MCF 10A (cell line): ENCODE results near the gene LTBP2. TPM values are rescaled to one million over a fixed set of nuclear protein-coding genes. Genes with fewer than 3 reads are reported as not detected.
A peak's percentile ranks its signal among the peaks of the same experiment; 100 is the strongest.

Experiments
- BruUV-seq: library from RNA; stranded (reverse); fragments of 400-500 nt; replicated peaks from 2 replicates; lab custom pipeline; 2021; lab: Mats Ljungman, UMichigan
- CTCF ChIA-PET: fragments of 300-600 bp; sonication (Branson Sonifier 250); formaldehyde crosslinking; extraction: SDS; loops from one replicate; lab custom pipeline; 2021; ENCODE audit warnings: antibody characterized with exemption, inconsistent platforms; lab: Yijun Ruan, JAX
- POLR2A ChIA-PET: fragments of 300-600, 350-650 bp; sonication (Branson Sonifier 250); formaldehyde crosslinking; extraction: SDS; loops from one replicate; lab custom pipeline; 2020; ENCODE audit warnings: antibody characterized with exemption, inconsistent platforms; lab: Yijun Ruan, JAX
- DNase-seq: peaks from one replicate; pipeline ENCODE4 v3.0.0-alpha.2; 2018; ENCODE audit not compliant: unreplicated experiment
- H3K27ac Mint-ChIP-seq: one replicate; pipeline ENCODE4 v1.8.0; 2022; ENCODE audit warnings: mild to moderate bottlenecking, low read depth, mixed read lengths; ENCODE audit not compliant: unreplicated experiment
- H3K27me3 Mint-ChIP-seq: one replicate; pipeline ENCODE4 v1.8.0; 2022; ENCODE audit warnings: mixed read lengths; ENCODE audit not compliant: insufficient read depth, unreplicated experiment
- H3K36me3 Mint-ChIP-seq: one replicate; pipeline ENCODE4 v1.8.0; 2022; ENCODE audit warnings: mild to moderate bottlenecking, moderate library complexity, mixed read lengths; ENCODE audit not compliant: insufficient read depth, unreplicated experiment
- H3K4me1 Mint-ChIP-seq: one replicate; pipeline ENCODE4 v1.8.0; 2022; ENCODE audit warnings: mixed read lengths; ENCODE audit not compliant: insufficient read depth, unreplicated experiment
- H3K4me3 Mint-ChIP-seq: one replicate; pipeline ENCODE4 v1.8.0; 2022; ENCODE audit warnings: mild to moderate bottlenecking, moderate library complexity, mixed read lengths; ENCODE audit not compliant: unreplicated experiment
- H3K9me3 Mint-ChIP-seq: one replicate; pipeline ENCODE4 v1.8.0; 2022; ENCODE audit warnings: mixed read lengths; ENCODE audit not compliant: unreplicated experiment
- CTCF ChIP-seq: fragments of 200-600 bp; IDR thresholded peaks from one replicate; pipeline ENCODE4 v1.8.0; 2022; ENCODE audit warnings: antibody characterized with exemption, mild to moderate bottlenecking; ENCODE audit not compliant: unreplicated experiment
- intact Hi-C: fragments of 100-400 bp; cut with micrococcal nuclease; formaldehyde crosslinking; loops from 2 replicates; pipeline ENCODE4 v1.14.1; 2022
- total RNA-seq: library from RNA; stranded (reverse); gene quantifications from 2 replicates; pipeline ENCODE4 v1.2.3, GENCODE V29; 2022

The LTBP2 gene
- total RNA-seq, 1 experiment from 2014 or later = 16.8 TPM

GRCh38 chr14:74599946-74600345 is 12.1 kb downstream of the LTBP2 start:
- H3K36me3 Mint-ChIP-seq = peaks cover 10% of the 10 kb centered on the region
- peaks cover 7% of the 10 kb centered on the region for H3K4me1 Mint-ChIP-seq
- H3K27ac Mint-ChIP-seq = no peak overlapping the region
- no peak overlapping the region for H3K4me3 Mint-ChIP-seq
- POLR2A ChIA-PET = no interaction called here
- H3K27me3 Mint-ChIP-seq = no peaks in the 10 kb centered on the region
- no peak for DNase-seq
- no peak for TF ChIP-seq CTCF
- no TSS peak for BruUV-seq
- intact Hi-C loops = loop anchor here (10.0 kb wide), 1 partner anchor 235 kb away; no protein-coding TSS in a partner anchor
- CTCF ChIA-PET = interaction anchor here (0.5 to 1.6 kb wide), 3 partner anchors 9 to 19 kb away, joined by 3 to 4 read pairs (median 4); no protein-coding TSS in a partner anchor
- H3K9me3 Mint-ChIP-seq = no peaks in the 10 kb centered on the region

GRCh38 chr14:74599321-74599761 is 12.7 kb downstream of the LTBP2 start:
- intact Hi-C loops = no loop called here
- ChIA-PET POLR2A (no interaction called here), CTCF (interaction anchor here (0.5 to 2.1 kb wide), 3 partner anchors 10 to 106 kb away, joined by 3 to 11 read pairs (median 3); partner anchors contain the start of gene ISCA2)
- H3K36me3 Mint-ChIP-seq = peaks cover 10% of the 10 kb centered on the region
- no peak for TF ChIP-seq CTCF
- no TSS peak for BruUV-seq
- H3K9me3 Mint-ChIP-seq = no peaks in the 10 kb centered on the region
- H3K27me3 Mint-ChIP-seq = no peaks in the 10 kb centered on the region
- no peak overlapping the region for H3K4me3 Mint-ChIP-seq
- no peak for DNase-seq
- H3K27ac Mint-ChIP-seq = peak overlapping the region; percentile 49
- peaks cover 7% of the 10 kb centered on the region for H3K4me1 Mint-ChIP-seq

DNA sequence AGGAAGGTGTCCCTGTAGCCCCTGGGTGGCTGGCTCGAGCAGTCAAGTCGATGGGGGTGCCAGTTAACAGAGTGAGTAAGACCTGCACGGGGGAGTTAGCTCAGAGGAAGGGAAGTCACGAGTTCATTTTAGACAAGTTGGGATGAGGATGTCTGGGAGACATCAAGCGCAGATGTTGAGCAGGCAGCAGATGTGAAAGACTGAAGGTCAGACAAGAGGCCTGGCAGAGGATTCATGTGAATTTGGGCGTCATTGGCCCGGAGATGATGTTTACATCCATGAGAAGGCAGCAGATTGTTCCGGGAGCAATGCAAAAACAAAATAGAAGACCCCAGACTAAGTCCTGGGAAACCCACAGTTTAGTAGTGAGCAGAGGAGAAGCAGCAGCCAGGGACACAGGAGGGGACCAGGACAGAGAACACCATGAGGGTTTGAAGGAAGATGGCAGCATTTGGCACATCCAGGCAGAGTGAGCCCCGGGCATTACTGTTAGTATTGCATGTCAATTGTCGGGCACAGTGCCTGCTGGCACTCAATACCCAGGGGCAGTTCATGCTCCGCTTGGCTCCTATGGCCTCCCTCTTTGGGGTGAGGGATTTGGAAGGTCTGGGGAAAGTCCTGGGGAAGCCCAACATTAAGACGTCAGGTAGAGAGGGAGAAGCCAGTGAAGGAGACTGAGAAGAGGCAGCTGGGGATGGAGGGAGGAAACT is 15.1 kb downstream of the LTBP2 start:
- no TSS peak for BruUV-seq
- no peak for DNase-seq
- H3K4me1 Mint-ChIP-seq = peaks cover 7% of the 10 kb centered on the region
- ChIA-PET POLR2A (interaction anchor here (1.2 kb wide), 1 partner anchor 12 kb away, joined by 4 read pairs; no protein-coding TSS in a partner anchor), CTCF (interaction anchor here (1.0 kb wide), 1 partner anchor 24 kb away, joined by 3 read pairs; no protein-coding TSS in a partner anchor)
- H3K36me3 Mint-ChIP-seq = peaks cover 10% of the 10 kb centered on the region
- intact Hi-C loops = no loop called here
- H3K27me3 Mint-ChIP-seq = no peaks in the 10 kb centered on the region
- no peaks in the 10 kb centered on the region for H3K9me3 Mint-ChIP-seq
- no peak for TF ChIP-seq CTCF
- H3K27ac Mint-ChIP-seq = no peak overlapping the region
- no peak overlapping the region for H3K4me3 Mint-ChIP-seq

GRCh38 chr14:74595006-74595735 is 16.9 kb downstream of the LTBP2 start:
- CTCF ChIA-PET = interaction anchor here (1.0 to 1.4 kb wide), 2 partner anchors 15 to 45 kb away, joined by 4 to 6 read pairs; no protein-coding TSS in a partner anchor
- Mint-ChIP-seq H3K4me3 (no peak overlapping the region), H3K4me1 (peaks cover 7% of the 10 kb centered on the region), H3K9me3 (no peaks in the 10 kb centered on the region), H3K36me3 (peaks cover 2% of the 10 kb centered on the region), H3K27me3 (no peaks in the 10 kb centered on the region), H3K27ac (no peak overlapping the region)
- POLR2A ChIA-PET = interaction anchor here (0.6 to 0.7 kb wide), 2 partner anchors 118 to 716 kb away, joined by 3 read pairs; no protein-coding TSS in a partner anchor
- intact Hi-C loops = no loop called here
- BruUV-seq = no TSS peak
- TF ChIP-seq CTCF = no peak
- no peak for DNase-seq
